ENCODE results near the gene RNPEP.

DNA sequence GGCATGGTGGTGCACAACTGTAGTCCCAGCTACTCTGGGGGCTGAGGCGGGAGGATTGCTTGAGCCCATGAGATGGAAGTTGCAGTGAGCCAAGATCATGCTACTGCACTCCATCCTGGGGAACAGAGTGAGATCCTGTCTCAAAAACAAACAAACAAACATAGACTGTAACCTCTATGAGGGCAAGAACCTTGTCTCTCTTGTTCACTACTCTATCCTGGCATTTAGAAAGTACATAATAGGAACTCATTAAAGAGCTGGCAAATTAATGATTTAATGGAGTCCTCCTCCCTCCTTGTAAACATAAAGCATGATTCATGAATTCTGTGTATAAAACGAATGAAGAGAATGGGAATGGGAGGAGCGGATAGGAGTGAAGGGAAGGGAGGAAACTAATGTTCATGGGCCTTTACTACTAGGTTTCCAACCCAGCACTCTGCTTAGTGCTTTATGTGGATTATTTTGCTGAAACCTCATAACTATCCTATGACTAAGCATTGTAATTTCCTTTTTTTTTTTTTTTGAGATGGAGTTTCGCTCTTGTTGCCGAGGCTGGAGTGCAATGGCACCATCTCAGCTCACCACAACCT is 44.7 kb upstream of the RNPEP start:
- TF ChIP-seq, protein P1, sequence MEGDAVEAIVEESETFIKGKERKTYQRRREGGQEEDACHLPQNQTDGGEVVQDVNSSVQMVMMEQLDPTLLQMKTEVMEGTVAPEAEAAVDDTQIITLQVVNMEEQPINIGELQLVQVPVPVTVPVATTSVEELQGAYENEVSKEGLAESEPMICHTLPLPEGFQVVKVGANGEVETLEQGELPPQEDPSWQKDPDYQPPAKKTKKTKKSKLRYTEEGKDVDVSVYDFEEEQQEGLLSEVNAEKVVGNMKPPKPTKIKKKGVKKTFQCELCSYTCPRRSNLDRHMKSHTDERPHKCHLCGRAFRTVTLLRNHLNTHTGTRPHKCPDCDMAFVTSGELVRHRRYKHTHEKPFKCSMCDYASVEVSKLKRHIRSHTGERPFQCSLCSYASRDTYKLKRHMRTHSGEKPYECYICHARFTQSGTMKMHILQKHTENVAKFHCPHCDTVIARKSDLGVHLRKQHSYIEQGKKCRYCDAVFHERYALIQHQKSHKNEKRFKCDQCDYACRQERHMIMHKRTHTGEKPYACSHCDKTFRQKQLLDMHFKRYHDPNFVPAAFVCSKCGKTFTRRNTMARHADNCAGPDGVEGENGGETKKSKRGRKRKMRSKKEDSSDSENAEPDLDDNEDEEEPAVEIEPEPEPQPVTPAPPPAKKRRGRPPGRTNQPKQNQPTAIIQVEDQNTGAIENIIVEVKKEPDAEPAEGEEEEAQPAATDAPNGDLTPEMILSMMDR (IDR thresholded peaks at IDR 0.05), result no peak
- TF ChIP-seq POLR2AphosphoS5 (IDR thresholded peaks at IDR 0.05; ENCODE audit: low read depth, low read length) (no peak), TCF7L2 (IDR thresholded peaks at IDR 0.05; ENCODE audit: low read depth, low read length) (no peak)
- TF ChIP-seq, protein P2, sequence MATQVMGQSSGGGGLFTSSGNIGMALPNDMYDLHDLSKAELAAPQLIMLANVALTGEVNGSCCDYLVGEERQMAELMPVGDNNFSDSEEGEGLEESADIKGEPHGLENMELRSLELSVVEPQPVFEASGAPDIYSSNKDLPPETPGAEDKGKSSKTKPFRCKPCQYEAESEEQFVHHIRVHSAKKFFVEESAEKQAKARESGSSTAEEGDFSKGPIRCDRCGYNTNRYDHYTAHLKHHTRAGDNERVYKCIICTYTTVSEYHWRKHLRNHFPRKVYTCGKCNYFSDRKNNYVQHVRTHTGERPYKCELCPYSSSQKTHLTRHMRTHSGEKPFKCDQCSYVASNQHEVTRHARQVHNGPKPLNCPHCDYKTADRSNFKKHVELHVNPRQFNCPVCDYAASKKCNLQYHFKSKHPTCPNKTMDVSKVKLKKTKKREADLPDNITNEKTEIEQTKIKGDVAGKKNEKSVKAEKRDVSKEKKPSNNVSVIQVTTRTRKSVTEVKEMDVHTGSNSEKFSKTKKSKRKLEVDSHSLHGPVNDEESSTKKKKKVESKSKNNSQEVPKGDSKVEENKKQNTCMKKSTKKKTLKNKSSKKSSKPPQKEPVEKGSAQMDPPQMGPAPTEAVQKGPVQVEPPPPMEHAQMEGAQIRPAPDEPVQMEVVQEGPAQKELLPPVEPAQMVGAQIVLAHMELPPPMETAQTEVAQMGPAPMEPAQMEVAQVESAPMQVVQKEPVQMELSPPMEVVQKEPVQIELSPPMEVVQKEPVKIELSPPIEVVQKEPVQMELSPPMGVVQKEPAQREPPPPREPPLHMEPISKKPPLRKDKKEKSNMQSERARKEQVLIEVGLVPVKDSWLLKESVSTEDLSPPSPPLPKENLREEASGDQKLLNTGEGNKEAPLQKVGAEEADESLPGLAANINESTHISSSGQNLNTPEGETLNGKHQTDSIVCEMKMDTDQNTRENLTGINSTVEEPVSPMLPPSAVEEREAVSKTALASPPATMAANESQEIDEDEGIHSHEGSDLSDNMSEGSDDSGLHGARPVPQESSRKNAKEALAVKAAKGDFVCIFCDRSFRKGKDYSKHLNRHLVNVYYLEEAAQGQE (IDR thresholded peaks at IDR 0.05; ENCODE audit: insufficient read depth in 1 of 2, low read depth in 2 of 2, low read length in 1 of 2), result no peak

Data from Panc1 (cell line).